ENCODE data around the gene CD27. TPM values are rescaled to one million over a fixed set of nuclear protein-coding genes. Genes with fewer than 3 reads are reported as not detected.

Gene CD27
- polyA plus RNA-seq, 1 of the 3 experiments (the other 2 are of a cell fraction) = not detected

- H3K79me2 ChIP-seq (ENCODE audit: insufficient read depth) = no peaks in the 10 kb centered on the region
- TF ChIP-seq SMC3 (IDR thresholded peaks at IDR 0.05; ENCODE audit: low read depth, low read length) (no peak), MXI1 (IDR thresholded peaks at IDR 0.05; ENCODE audit: low read depth, low read length) (no peak), JUND (IDR thresholded peaks at IDR 0.05) (no peak), GATA2 (CRISPR knock-in tag; IDR thresholded peaks at IDR 0.05) (no peak), USF1 (IDR thresholded peaks at IDR 0.05; ENCODE audit: borderline replicate concordance, low read depth) (no peak), POLR2AphosphoS5 (IDR thresholded peaks at IDR 0.05; ENCODE audit: low read depth, low read length) (no peak; the same call in 1 of the 2 replicates), REST (IDR thresholded peaks at IDR 0.05; ENCODE audit: low read depth, low read length) (no peak), MEF2A (IDR thresholded peaks at IDR 0.05; ENCODE audit: borderline replicate concordance, low read depth) (no peak), EP300 (IDR thresholded peaks at IDR 0.05; ENCODE audit: borderline replicate concordance in 1 of 2, low read depth in 1 of 2, low read length in 1 of 2) (no peak), FOSL2 (IDR thresholded peaks at IDR 0.05; ENCODE audit: borderline replicate concordance, low read depth) (no peak), SIN3A (IDR thresholded peaks at IDR 0.05; ENCODE audit: borderline replicate concordance, low read depth, low read length) (no peak), ZBTB33 (IDR thresholded peaks at IDR 0.05; ENCODE audit: borderline replicate concordance, low read depth) (no peak), NFIC (IDR thresholded peaks at IDR 0.05; ENCODE audit: borderline replicate concordance) (no peak), FOXJ3 (CRISPR knock-in tag; IDR thresholded peaks at IDR 0.05) (no peak)
- TF ChIP-seq, protein P1, sequence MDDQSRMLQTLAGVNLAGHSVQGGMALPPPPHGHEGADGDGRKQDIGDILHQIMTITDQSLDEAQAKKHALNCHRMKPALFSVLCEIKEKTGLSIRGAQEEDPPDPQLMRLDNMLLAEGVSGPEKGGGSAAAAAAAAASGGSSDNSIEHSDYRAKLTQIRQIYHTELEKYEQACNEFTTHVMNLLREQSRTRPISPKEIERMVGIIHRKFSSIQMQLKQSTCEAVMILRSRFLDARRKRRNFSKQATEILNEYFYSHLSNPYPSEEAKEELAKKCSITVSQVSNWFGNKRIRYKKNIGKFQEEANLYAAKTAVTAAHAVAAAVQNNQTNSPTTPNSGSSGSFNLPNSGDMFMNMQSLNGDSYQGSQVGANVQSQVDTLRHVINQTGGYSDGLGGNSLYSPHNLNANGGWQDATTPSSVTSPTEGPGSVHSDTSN (IDR thresholded peaks at IDR 0.05) = no peak
- peak overlapping the region; percentile 63 to 69 for H3K4me3 ChIP-seq (ENCODE audit: low read depth in 2 of 2, low read length in 1 of 2)
- H3K27me3 ChIP-seq (ENCODE audit: insufficient read depth) = no peaks in the 10 kb centered on the region
- no peaks in the 10 kb centered on the region for H3K9me2 ChIP-seq
- peak overlapping the region; percentile 90 for H2AFZ ChIP-seq (ENCODE audit: low read depth)
- H3F3A ChIP-seq (replicated peaks; ENCODE audit: insufficient read depth) = peaks cover 10% of the 10 kb centered on the region
- DNase-seq = peak; percentile 54
- peaks cover 0 to 8% of the 10 kb centered on the region in 2 experiments for H3K36me3 ChIP-seq (replicated peaks in 1 of 2; ENCODE audit: control insufficient read depth in 1 of 2, insufficient read depth in 2 of 2, low read length in 1 of 2)
- peak overlapping the region; percentile 86 for H3K4me2 ChIP-seq
- ChIA-PET POLR2A (interaction anchor here (1.5 to 3.3 kb wide), 5 partner anchors 10 to 82 kb away, joined by 4 to 19 read pairs (median 8); partner anchors contain the start of genes GAPDH and VAMP1), CTCF (interaction anchor here (0.6 to 5.2 kb wide), 5 partner anchors 13 to 85 kb away, joined by 3 to 33 read pairs (median 5); partner anchors contain the start of gene VAMP1)
- peaks cover 11 to 29% of the 10 kb centered on the region in 2 experiments; a peak in 2 of 4 replicates for H3K4me1 ChIP-seq (ENCODE audit: control insufficient read depth in 1 of 2, insufficient read depth in 2 of 2, low read depth in 1 of 2, low read length in 1 of 2)
- peak overlapping the region; percentile 85 to 91 for H3K27ac ChIP-seq (ENCODE audit: low read depth in 2 of 2, low read length in 1 of 2)
- no peaks in the 10 kb centered on the region for H3K9me3 ChIP-seq
- no peaks in the 10 kb centered on the region for H4K20me1 ChIP-seq (ENCODE audit: insufficient read depth)
- 35% methylated on average over 9 of the region's 9 CpGs for WGBS (ENCODE audit: low lambda C conversion rate)
- peak overlapping the region; percentile 81 for H3K9ac ChIP-seq
Observed at GRCh38 chr12:6452245-6452943, 7.6 kb downstream of the CD27 start.

Data from SK-N-SH (cell line).